Parietal lobe (tissue), 2 donors: ENCODE results near the gene HJV. TPM values are rescaled to one million over a fixed set of nuclear protein-coding genes. Genes with fewer than 3 reads are reported as not detected.

Experiments
- small RNA-seq: library from RNA; depleted of rRNA; stranded (forward); fragments of <200 nt; gene quantifications from one replicate; pipeline ENCODE3, GENCODE V24; 2014; ENCODE audit warnings: low replicate concordance
- total RNA-seq: library from RNA; depleted of rRNA; stranded (reverse); fragments of >200 nt; gene quantifications from one replicate; pipeline ENCODE4 v1.2.3, GENCODE V29; 2014

HJV gene
- not detected for total RNA-seq

GRCh38 chr1:146021622-146022402, at the start of gene HJV:
TSS of gene HJV (minus strand) at chr1:146021735. CDS start at chr1:146020231, 1,504 bp downstream.

GRCh38 chr1:145996433-145997015, 25.0 kb downstream of the HJV start, which contains the start of gene TXNIP:
TSS of gene TXNIP (minus strand) at chr1:145996579. CDS start at chr1:145996266, 313 bp downstream.

Small RNA genes lying within 50 kb of the gene (small RNA-seq; reads per million reads assigned to genes)
- gene RNVU1-6, result 4.3 reads per million, percentile 86 among the genes with 10 or more reads in this experiment

Other genes starting within 250 kb of the HJV start
- 35.7 TPM for gene RNF115, start 197.6 kb downstream of the HJV start, total RNA-seq
- gene POLR3C, start 197.5 kb downstream of the HJV start, total RNA-seq, result 42.3 TPM
- 4.1 TPM for gene NUDT17, start 176.1 kb downstream of the HJV start, total RNA-seq
- 11.3 TPM for gene PIAS3, start 162.7 kb downstream of the HJV start, total RNA-seq
- 1.6 TPM for gene ANKRD35, start 135.9 kb downstream of the HJV start, total RNA-seq
- gene ITGA10, start 111.7 kb downstream of the HJV start, total RNA-seq, result 2.8 TPM
- 29.1 TPM for gene PEX11B, start 103.0 kb downstream of the HJV start, total RNA-seq
- 85.4 TPM for gene RBM8A, start 94.3 kb downstream of the HJV start, total RNA-seq
- 21.9 TPM for gene LIX1L, start 63.7 kb downstream of the HJV start, total RNA-seq
- gene ANKRD34A, start 57.2 kb downstream of the HJV start, total RNA-seq, result 2.5 TPM
- 12.2 TPM for gene POLR3GL, start 57.0 kb downstream of the HJV start, total RNA-seq
- gene TXNIP, start 25.2 kb downstream of the HJV start, total RNA-seq, result 92.6 TPM
- 1.9 TPM for gene NBPF10, start 123.1 kb upstream of the HJV start, total RNA-seq
- gene NOTCH2NLA, start 207.3 kb upstream of the HJV start, total RNA-seq, result 34.7 TPM